Memory B cell (primary cell): ENCODE data around the gene TMEM150B.
A peak's percentile ranks its signal among the peaks of the same experiment; 100 is the strongest.

Experiments
- ATAC-seq: fragments of 150-1000 bp; cut with Tn5 transposase; 2 replicates; pipeline ENCODE4 v1.10.0; 2021; ENCODE audit warnings: low read depth, mild to moderate bottlenecking, moderate library complexity
- DNase-seq, 2 donors: peaks; one replicate each; pipeline ENCODE4 v3.0.0; 2022; ENCODE audit warnings: low spot score in 2 of 2
- H3K27ac Mint-ChIP-seq: one replicate; pipeline ENCODE4 v1.8.0; 2022; ENCODE audit warnings: mild to moderate bottlenecking, moderate library complexity, mixed read lengths
- H3K27me3 Mint-ChIP-seq: one replicate; pipeline ENCODE4 v1.8.0; 2022; ENCODE audit warnings: mixed read lengths
- H3K36me3 Mint-ChIP-seq: one replicate; pipeline ENCODE4 v1.8.0; 2022; ENCODE audit warnings: mild to moderate bottlenecking, mixed read lengths
- H3K4me1 Mint-ChIP-seq: one replicate; pipeline ENCODE4 v1.8.0; 2022; ENCODE audit warnings: mixed read lengths
- H3K4me3 Mint-ChIP-seq: one replicate; pipeline ENCODE4 v1.8.0; 2022; ENCODE audit warnings: mild to moderate bottlenecking, moderate library complexity, mixed read lengths
- H3K9me3 Mint-ChIP-seq: one replicate; pipeline ENCODE4 v1.8.0; 2022; ENCODE audit warnings: mixed read lengths

The TMEM150B gene

DNA sequence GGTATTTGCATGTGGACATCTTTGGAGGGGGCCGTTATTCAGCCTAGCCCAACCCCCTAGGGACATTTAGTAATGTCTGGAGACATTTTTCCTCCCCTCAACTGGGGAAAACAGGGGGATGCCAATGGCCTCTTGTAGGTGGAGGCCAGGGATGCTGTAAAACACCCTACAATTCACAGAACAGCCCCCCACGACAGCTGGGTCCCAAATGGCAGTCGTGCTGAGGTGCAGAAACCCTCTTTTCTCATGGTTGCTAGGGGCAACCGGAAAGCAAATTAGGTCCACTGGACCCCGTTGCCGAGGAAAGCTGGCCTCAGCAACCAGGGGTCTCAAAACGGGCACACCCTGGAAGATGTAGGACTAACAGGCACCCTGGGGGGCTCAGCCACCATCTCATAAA lies 14.6 kb downstream of the TMEM150B start:
- peaks cover 8% of the 10 kb centered on the region for H3K27me3 Mint-ChIP-seq
- no peaks in the 10 kb centered on the region for H3K9me3 Mint-ChIP-seq
- H3K4me1 Mint-ChIP-seq: peaks cover 2% of the 10 kb centered on the region
- DNase-seq (no peak), ATAC-seq (no peak)
- peaks cover 2% of the 10 kb centered on the region for H3K36me3 Mint-ChIP-seq
- H3K4me3 Mint-ChIP-seq: no peak overlapping the region
- no peak overlapping the region for H3K27ac Mint-ChIP-seq

DNA sequence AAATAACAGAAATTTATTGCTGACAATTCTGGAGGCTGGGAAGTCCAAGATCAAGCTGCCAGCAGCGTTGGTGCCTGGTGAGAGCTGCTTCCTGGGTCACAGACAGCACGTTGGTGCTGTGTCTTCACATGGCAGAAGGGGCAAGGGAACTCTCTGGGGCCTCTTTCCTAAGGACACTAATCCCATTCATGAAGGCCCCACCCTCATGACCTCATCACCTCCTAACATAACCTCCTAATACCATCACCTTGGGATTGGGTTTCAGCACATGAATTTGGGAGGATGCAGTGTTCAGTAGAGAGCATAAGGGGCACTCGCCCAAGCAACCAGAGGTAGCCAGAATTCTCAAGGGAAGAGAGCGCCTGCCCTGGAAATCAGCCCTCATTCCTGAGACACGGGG lies 15.7 kb downstream of the TMEM150B start:
- peaks cover 8% of the 10 kb centered on the region for H3K27me3 Mint-ChIP-seq
- H3K4me1 Mint-ChIP-seq: peaks cover 4% of the 10 kb centered on the region
- no peak for ATAC-seq
- H3K36me3 Mint-ChIP-seq: peaks cover 2% of the 10 kb centered on the region
- no peak overlapping the region for H3K27ac Mint-ChIP-seq
- H3K9me3 Mint-ChIP-seq: no peaks in the 10 kb centered on the region
- H3K4me3 Mint-ChIP-seq: no peak overlapping the region
- no peak for DNase-seq

DNA sequence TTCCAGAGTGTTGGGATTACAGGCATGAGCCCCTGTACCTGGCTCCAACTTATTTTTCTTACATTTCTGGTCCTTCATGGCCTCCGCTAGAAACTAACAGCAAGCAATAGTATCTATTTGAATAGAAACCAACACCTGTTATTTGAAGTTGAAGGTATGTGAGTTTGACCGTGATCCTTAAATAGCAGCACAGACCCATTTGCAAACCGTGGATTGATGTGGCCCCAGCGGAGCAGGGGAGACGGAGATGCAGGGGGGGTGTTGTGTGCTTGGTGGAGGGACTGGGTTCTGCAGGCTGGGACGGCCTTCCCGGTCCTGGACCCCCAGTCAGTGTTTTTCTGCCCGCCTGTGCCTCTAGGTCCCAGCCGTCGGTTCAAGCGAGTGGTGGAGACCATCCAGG lies 16.9 kb downstream of the TMEM150B start:
- Mint-ChIP-seq H3K4me1 (peaks cover 2% of the 10 kb centered on the region), H3K36me3 (peaks cover 2% of the 10 kb centered on the region), H3K4me3 (no peak overlapping the region), H3K27me3 (peaks cover 5% of the 10 kb centered on the region), H3K27ac (no peak overlapping the region), H3K9me3 (no peaks in the 10 kb centered on the region)
- no peak for ATAC-seq
- no peak for DNase-seq

- DNase-seq: no peak
- H3K27ac Mint-ChIP-seq: no peak overlapping the region
- no peak overlapping the region for H3K4me3 Mint-ChIP-seq
- ATAC-seq: no peak
- peaks cover 2% of the 10 kb centered on the region for H3K27me3 Mint-ChIP-seq
- peaks cover 6% of the 10 kb centered on the region for H3K4me1 Mint-ChIP-seq
- H3K9me3 Mint-ChIP-seq: no peaks in the 10 kb centered on the region
- H3K36me3 Mint-ChIP-seq: peaks cover 2% of the 10 kb centered on the region
Measured at GRCh38 chr19:55306712-55307111, 18.4 kb downstream of the TMEM150B start.

- no peak for ATAC-seq
- Mint-ChIP-seq H3K4me1 (peaks cover 8% of the 10 kb centered on the region), H3K27ac (no peak overlapping the region)
Measured at GRCh38 chr19:55305983-55306562, 19.1 kb downstream of the TMEM150B start.

GRCh38 chr19:55305491-55305890 lies 19.6 kb downstream of the TMEM150B start:
- no peak overlapping the region for H3K27ac Mint-ChIP-seq
- H3K4me1 Mint-ChIP-seq: peaks cover 10% of the 10 kb centered on the region
- H3K4me3 Mint-ChIP-seq: no peak overlapping the region
- H3K36me3 Mint-ChIP-seq: peaks cover 2% of the 10 kb centered on the region
- H3K27me3 Mint-ChIP-seq: peaks cover 2% of the 10 kb centered on the region
- ATAC-seq (peak; percentile 59), DNase-seq (peak; percentile 33 to 51)
- no peaks in the 10 kb centered on the region for H3K9me3 Mint-ChIP-seq

More at GRCh38 chr19:55305983-55306562, 19.1 kb downstream of the TMEM150B start:
- no peak for DNase-seq
- peaks cover 2% of the 10 kb centered on the region for H3K27me3 Mint-ChIP-seq
- H3K4me3 Mint-ChIP-seq: no peak overlapping the region
- peaks cover 2% of the 10 kb centered on the region for H3K36me3 Mint-ChIP-seq
- no peaks in the 10 kb centered on the region for H3K9me3 Mint-ChIP-seq

DNA sequence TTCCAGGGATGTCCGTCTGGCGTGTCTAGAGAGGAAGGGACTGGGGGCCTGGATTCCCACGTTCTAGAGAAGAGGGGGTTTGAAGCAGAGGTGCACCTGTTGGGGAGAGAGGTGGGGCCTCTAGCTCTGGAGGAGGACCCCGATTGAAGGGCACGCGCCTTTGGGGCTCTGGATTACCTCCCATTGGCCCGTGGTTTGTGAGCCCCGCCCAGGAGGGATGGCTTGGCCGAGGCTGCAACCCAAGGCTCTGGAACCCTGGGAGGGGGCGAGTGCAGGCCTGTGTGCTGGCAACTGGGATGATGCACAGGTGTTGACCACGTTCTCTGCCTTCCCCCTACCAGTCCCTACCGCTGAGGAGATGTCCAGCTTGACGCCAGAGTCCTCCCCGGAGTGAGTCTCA lies 20.2 kb downstream of the TMEM150B start:
- Mint-ChIP-seq H3K27ac (no peak overlapping the region), H3K4me1 (peaks cover 10% of the 10 kb centered on the region), H3K27me3 (peaks cover 2% of the 10 kb centered on the region), H3K9me3 (no peaks in the 10 kb centered on the region), H3K36me3 (no peaks in the 10 kb centered on the region), H3K4me3 (no peak overlapping the region)
- DNase-seq: no peak
- ATAC-seq: no peak

- no peak for ATAC-seq
- peaks cover 13% of the 10 kb centered on the region for H3K4me1 Mint-ChIP-seq
- H3K27ac Mint-ChIP-seq: no peak overlapping the region
- DNase-seq: no peak
- peaks cover 2% of the 10 kb centered on the region for H3K27me3 Mint-ChIP-seq
- no peaks in the 10 kb centered on the region for H3K9me3 Mint-ChIP-seq
- no peaks in the 10 kb centered on the region for H3K36me3 Mint-ChIP-seq
- no peak overlapping the region for H3K4me3 Mint-ChIP-seq
Measured at GRCh38 chr19:55304279-55304978, 20.7 kb downstream of the TMEM150B start.

GRCh38 chr19:55303477-55303876 lies 21.7 kb downstream of the TMEM150B start:
- Mint-ChIP-seq H3K4me1 (peaks cover 13% of the 10 kb centered on the region), H3K9me3 (no peaks in the 10 kb centered on the region), H3K27ac (no peak overlapping the region), H3K36me3 (no peaks in the 10 kb centered on the region), H3K27me3 (peaks cover 2% of the 10 kb centered on the region), H3K4me3 (no peak overlapping the region)
- no peak for DNase-seq
- no peak for ATAC-seq

DNA sequence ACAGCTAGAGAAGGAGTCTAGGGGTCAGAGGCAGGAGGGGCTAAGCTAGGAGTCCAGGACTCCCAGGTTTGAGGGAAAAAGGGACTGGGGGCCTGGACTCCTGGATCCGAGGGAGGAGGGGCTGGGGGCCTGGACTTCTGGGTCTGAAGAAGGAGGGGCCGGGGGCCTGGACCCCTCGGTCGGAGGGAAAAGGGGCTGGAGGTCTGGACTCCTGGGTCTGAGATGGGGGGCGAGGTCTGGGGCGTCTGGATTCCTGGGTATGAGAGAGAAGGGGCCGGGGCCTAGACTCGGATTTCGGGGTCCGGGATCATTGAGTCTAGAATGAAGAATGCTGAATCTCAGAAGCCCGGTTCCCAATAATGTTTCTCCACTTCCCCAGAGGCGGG lies 22.8 kb downstream of the TMEM150B start:
- H3K36me3 Mint-ChIP-seq: no peaks in the 10 kb centered on the region
- peak overlapping the region; percentile 31 for H3K27ac Mint-ChIP-seq
- no peaks in the 10 kb centered on the region for H3K9me3 Mint-ChIP-seq
- H3K27me3 Mint-ChIP-seq: peaks cover 3% of the 10 kb centered on the region
- ATAC-seq (no peak), DNase-seq (no peak)
- H3K4me3 Mint-ChIP-seq: peak overlapping the region; percentile 83
- H3K4me1 Mint-ChIP-seq: peaks cover 13% of the 10 kb centered on the region

GRCh38 chr19:55301459-55302317 lies 23.5 kb downstream of the TMEM150B start:
- Mint-ChIP-seq H3K27ac (peak overlapping the region; percentile 31), H3K4me1 (peaks cover 13% of the 10 kb centered on the region), H3K36me3 (no peaks in the 10 kb centered on the region), H3K27me3 (peaks cover 3% of the 10 kb centered on the region), H3K4me3 (peak overlapping the region; percentile 83), H3K9me3 (no peaks in the 10 kb centered on the region)
- ATAC-seq (peak; percentile 83), DNase-seq (peak; percentile 97 to 99)

- peaks cover 3% of the 10 kb centered on the region for H3K27me3 Mint-ChIP-seq
- peak overlapping the region; percentile 83 for H3K4me3 Mint-ChIP-seq
- no peaks in the 10 kb centered on the region for H3K36me3 Mint-ChIP-seq
- H3K27ac Mint-ChIP-seq: no peak overlapping the region
- H3K4me1 Mint-ChIP-seq: peaks cover 13% of the 10 kb centered on the region
- no peaks in the 10 kb centered on the region for H3K9me3 Mint-ChIP-seq
- DNase-seq: no peak
- no peak for ATAC-seq
Measured at GRCh38 chr19:55300886-55301458, 24.2 kb downstream of the TMEM150B start.

DNA sequence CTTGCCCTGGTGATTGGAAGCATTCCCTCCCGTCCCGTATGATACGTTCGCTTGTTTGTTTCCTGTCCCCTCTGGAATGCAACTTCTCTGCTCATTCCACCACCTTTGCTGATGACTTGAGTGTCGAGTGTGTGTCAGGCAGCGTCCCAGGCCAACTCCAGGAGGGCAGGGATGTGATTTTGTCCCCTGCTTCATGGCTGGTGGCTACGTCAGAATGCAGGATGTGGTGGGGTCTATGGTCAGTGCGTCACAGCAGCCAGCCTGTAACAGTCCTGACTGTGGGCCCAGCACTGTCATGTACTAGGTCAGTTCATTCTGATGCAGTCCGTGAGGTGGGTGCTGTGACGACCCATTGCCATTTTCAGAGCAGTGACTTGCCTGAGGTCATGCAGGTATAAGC lies 25.1 kb downstream of the TMEM150B start:
- no peak overlapping the region for H3K27ac Mint-ChIP-seq

GRCh38 chr19:55297267-55297666 lies 27.9 kb downstream of the TMEM150B start:
- peaks cover 11% of the 10 kb centered on the region for H3K4me1 Mint-ChIP-seq
- H3K36me3 Mint-ChIP-seq: no peaks in the 10 kb centered on the region
- no peak for ATAC-seq
- no peaks in the 10 kb centered on the region for H3K9me3 Mint-ChIP-seq
- no peak overlapping the region for H3K27ac Mint-ChIP-seq
- H3K27me3 Mint-ChIP-seq: peaks cover 3% of the 10 kb centered on the region
- no peak overlapping the region for H3K4me3 Mint-ChIP-seq
- DNase-seq: no peak

More for the DNA sequence above, 25.1 kb downstream of the TMEM150B start:
- Mint-ChIP-seq H3K4me1 (peaks cover 11% of the 10 kb centered on the region), H3K36me3 (no peaks in the 10 kb centered on the region), H3K9me3 (no peaks in the 10 kb centered on the region), H3K27me3 (peaks cover 3% of the 10 kb centered on the region), H3K4me3 (no peak overlapping the region)
- ATAC-seq: no peak
- DNase-seq: no peak
